Activated CD4-positive, alpha-beta T cell treated with anti-CD3 and anti-CD28 coated beads, Interleukin-2, amount 10 ng/mL, durations not matched to agents 7 days and 5 days (primary cell): ENCODE measurements around the gene SLC10A1. TPM values are rescaled to one million over a fixed set of nuclear protein-coding genes. Genes with fewer than 3 reads are reported as not detected.

Experiments used
- CTCF ChIA-PET: fragments of 350-600 bp; sonication (Branson Sonifier 250); formaldehyde crosslinking; loops from one replicate; lab custom pipeline; 2021; ENCODE audit warnings: antibody characterized with exemption; lab: Charles Lee
- POLR2A ChIA-PET: fragments of 350-600 bp; sonication (Branson Sonifier 250); formaldehyde crosslinking; loops from one replicate; lab custom pipeline; 2021; ENCODE audit warnings: antibody characterized with exemption; lab: Charles Lee
- DNase-seq: peaks from one replicate; pipeline ENCODE4 v3.0.0-alpha.2; 2020
- H3K27ac Mint-ChIP-seq: one replicate; pipeline ENCODE4 v1.8.0; 2021; ENCODE audit warnings: mild to moderate bottlenecking, moderate library complexity, mixed read lengths
- H3K27me3 Mint-ChIP-seq: one replicate; pipeline ENCODE4 v1.8.0; 2021; ENCODE audit warnings: mixed read lengths
- H3K36me3 Mint-ChIP-seq: one replicate; pipeline ENCODE4 v1.8.0; 2021; ENCODE audit warnings: low read depth, mixed read lengths
- H3K4me1 Mint-ChIP-seq: one replicate; pipeline ENCODE4 v1.8.0; 2021; ENCODE audit warnings: mixed read lengths
- H3K4me3 Mint-ChIP-seq: one replicate; pipeline ENCODE4 v1.8.0; 2021; ENCODE audit warnings: mild to moderate bottlenecking, moderate library complexity, mixed read lengths
- H3K9me3 Mint-ChIP-seq: one replicate; pipeline ENCODE4 v1.8.0; 2021; ENCODE audit warnings: mixed read lengths
- total RNA-seq, 2 experiments: library from RNA; stranded (reverse); gene quantifications; one replicate each; pipeline ENCODE4 v1.2.3, GENCODE V29; 2021

Gene SLC10A1
- total RNA-seq, 2 experiments from 2014 or later = not detected

DNA sequence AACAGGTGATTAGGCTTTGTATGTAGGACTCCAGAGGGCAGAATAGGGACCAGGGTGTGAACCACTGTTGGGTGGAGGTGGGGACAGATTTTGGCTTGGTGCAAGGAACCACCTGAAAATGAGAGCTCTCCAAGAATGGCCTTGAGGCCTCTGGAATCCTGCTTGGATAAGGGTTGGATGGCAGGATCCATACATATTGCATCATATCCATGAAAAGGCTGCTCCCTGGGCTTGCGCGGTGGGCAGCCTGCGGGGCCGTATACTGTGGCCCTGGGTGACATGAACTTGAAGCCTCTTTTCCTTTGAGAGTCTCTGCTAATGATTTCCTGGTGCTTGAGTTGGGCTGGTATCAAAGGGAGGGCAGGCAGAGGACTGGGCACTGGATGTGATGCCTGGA, 1.3 kb upstream of the SLC10A1 start:
- Mint-ChIP-seq H3K27me3 (peaks cover 5% of the 10 kb centered on the region), H3K4me1 (no peaks in the 10 kb centered on the region), H3K36me3 (no peaks in the 10 kb centered on the region), H3K9me3 (peaks cover 4% of the 10 kb centered on the region), H3K27ac (no peak overlapping the region), H3K4me3 (no peak overlapping the region)
- no peak for DNase-seq
- CTCF ChIA-PET = interaction anchor here (0.9 kb wide), 1 partner anchor 15 kb away, joined by 3 read pairs; no protein-coding TSS in a partner anchor
- POLR2A ChIA-PET = no interaction called here

- H3K27ac Mint-ChIP-seq = no peak overlapping the region
- no peaks in the 10 kb centered on the region for H3K36me3 Mint-ChIP-seq
- DNase-seq = no peak
- POLR2A ChIA-PET = interaction anchor here (0.6 kb wide), 1 partner anchor 10 kb away, joined by 4 read pairs; no protein-coding TSS in a partner anchor
- H3K4me3 Mint-ChIP-seq = no peak overlapping the region
- CTCF ChIA-PET = interaction anchor here (0.9 kb wide), 1 partner anchor 15 kb away, joined by 3 read pairs; no protein-coding TSS in a partner anchor
- H3K9me3 Mint-ChIP-seq = peaks cover 4% of the 10 kb centered on the region
- no peaks in the 10 kb centered on the region for H3K4me1 Mint-ChIP-seq
- peaks cover 5% of the 10 kb centered on the region for H3K27me3 Mint-ChIP-seq
Observed at GRCh38 chr14:69797573-69798338, 715 bp upstream of the SLC10A1 start.

DNA sequence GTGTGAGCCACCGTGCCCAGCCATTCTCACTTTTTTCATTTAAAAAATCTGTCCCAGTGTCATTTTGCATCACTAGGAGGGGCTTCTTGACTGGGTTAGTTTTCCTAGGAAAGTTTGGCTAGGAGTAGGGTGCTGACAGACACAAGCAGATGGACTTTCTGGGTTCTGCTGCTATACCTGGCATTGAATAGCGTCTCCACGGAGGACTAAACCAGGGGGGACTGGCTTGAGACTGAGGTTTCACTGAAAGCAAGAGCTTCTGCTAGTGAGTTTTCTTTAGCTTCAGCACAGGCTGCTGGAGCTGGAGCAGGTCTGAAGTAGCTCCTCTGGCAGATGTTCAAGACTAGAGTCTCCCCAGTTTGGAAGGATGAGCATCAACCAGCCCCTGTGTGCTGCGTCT, 1.4 kb downstream of the SLC10A1 start:
- POLR2A ChIA-PET = no interaction called here
- no peaks in the 10 kb centered on the region for H3K4me1 Mint-ChIP-seq
- no peak overlapping the region for H3K27ac Mint-ChIP-seq
- no peaks in the 10 kb centered on the region for H3K36me3 Mint-ChIP-seq
- CTCF ChIA-PET = no interaction called here
- DNase-seq = no peak
- H3K27me3 Mint-ChIP-seq = peaks cover 2% of the 10 kb centered on the region
- no peak overlapping the region for H3K4me3 Mint-ChIP-seq
- H3K9me3 Mint-ChIP-seq = peaks cover under 1% of the 10 kb centered on the region

GRCh38 chr14:69794791-69795190, 2.2 kb downstream of the SLC10A1 start:
- ChIA-PET POLR2A (no interaction called here), CTCF (no interaction called here)
- H3K9me3 Mint-ChIP-seq = no peaks in the 10 kb centered on the region
- no peak overlapping the region for H3K27ac Mint-ChIP-seq
- no peak overlapping the region for H3K4me3 Mint-ChIP-seq
- H3K4me1 Mint-ChIP-seq = no peaks in the 10 kb centered on the region
- DNase-seq = no peak
- H3K27me3 Mint-ChIP-seq = no peaks in the 10 kb centered on the region
- H3K36me3 Mint-ChIP-seq = no peaks in the 10 kb centered on the region

GRCh38 chr14:69792887-69793421, 4.1 kb downstream of the SLC10A1 start:
- no peak for DNase-seq
- Mint-ChIP-seq H3K4me1 (no peaks in the 10 kb centered on the region), H3K4me3 (no peak overlapping the region), H3K36me3 (no peaks in the 10 kb centered on the region), H3K27me3 (no peaks in the 10 kb centered on the region), H3K27ac (no peak overlapping the region), H3K9me3 (no peaks in the 10 kb centered on the region)
- ChIA-PET POLR2A (no interaction called here), CTCF (no interaction called here)

- Mint-ChIP-seq H3K27me3 (no peaks in the 10 kb centered on the region), H3K4me1 (no peaks in the 10 kb centered on the region), H3K9me3 (no peaks in the 10 kb centered on the region), H3K27ac (no peak overlapping the region), H3K36me3 (peaks cover 2% of the 10 kb centered on the region), H3K4me3 (no peak overlapping the region)
- ChIA-PET CTCF (no interaction called here), POLR2A (no interaction called here)
- DNase-seq = no peak
Observed at GRCh38 chr14:69789118-69789640, 7.9 kb downstream of the SLC10A1 start.

- Mint-ChIP-seq H3K36me3 (peaks cover 2% of the 10 kb centered on the region), H3K4me1 (no peaks in the 10 kb centered on the region), H3K4me3 (no peak overlapping the region), H3K9me3 (no peaks in the 10 kb centered on the region), H3K27ac (no peak overlapping the region), H3K27me3 (no peaks in the 10 kb centered on the region)
- CTCF ChIA-PET = interaction anchor here (1.4 kb wide), 1 partner anchor 10 kb away, joined by 3 read pairs; no protein-coding TSS in a partner anchor
- no peak for DNase-seq
- POLR2A ChIA-PET = no interaction called here
Observed at GRCh38 chr14:69786603-69787002, 10.4 kb downstream of the SLC10A1 start.

DNA sequence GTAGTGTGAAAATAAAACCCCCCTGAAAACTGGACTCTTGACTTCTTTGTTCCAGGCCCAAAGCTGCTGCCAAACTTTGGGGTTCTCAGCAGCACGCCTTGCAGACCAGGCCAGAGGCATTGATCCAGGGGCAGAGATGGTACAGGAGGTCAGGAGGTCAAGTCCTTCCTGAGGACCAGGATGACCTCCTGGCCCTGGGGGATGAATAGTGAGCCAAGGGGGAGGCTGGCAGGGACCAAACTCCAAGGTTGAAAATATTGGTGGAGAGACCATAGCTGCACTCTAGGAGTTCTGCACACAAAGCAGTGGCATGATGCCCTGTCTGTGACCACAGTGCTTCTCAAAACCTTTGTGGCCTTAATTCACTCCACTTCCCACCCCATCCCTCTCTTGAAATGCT, 12.1 kb downstream of the SLC10A1 start:
- ChIA-PET POLR2A (no interaction called here), CTCF (interaction anchor here (0.8 to 1.3 kb wide), 2 partner anchors 9 to 11 kb away, joined by 3 read pairs; no protein-coding TSS in a partner anchor)
- H3K9me3 Mint-ChIP-seq = no peaks in the 10 kb centered on the region
- H3K36me3 Mint-ChIP-seq = peaks cover 12% of the 10 kb centered on the region
- DNase-seq = no peak
- H3K4me1 Mint-ChIP-seq = no peaks in the 10 kb centered on the region
- H3K27me3 Mint-ChIP-seq = no peaks in the 10 kb centered on the region
- H3K27ac Mint-ChIP-seq = no peak overlapping the region
- H3K4me3 Mint-ChIP-seq = no peak overlapping the region

GRCh38 chr14:69780952-69781351, 16.1 kb downstream of the SLC10A1 start:
- peaks cover 45% of the 10 kb centered on the region for H3K36me3 Mint-ChIP-seq
- DNase-seq = no peak
- ChIA-PET POLR2A (no interaction called here), CTCF (no interaction called here)
- no peaks in the 10 kb centered on the region for H3K9me3 Mint-ChIP-seq
- no peaks in the 10 kb centered on the region for H3K27me3 Mint-ChIP-seq
- no peak overlapping the region for H3K27ac Mint-ChIP-seq
- H3K4me1 Mint-ChIP-seq = peaks cover 24% of the 10 kb centered on the region
- no peak overlapping the region for H3K4me3 Mint-ChIP-seq

- CTCF ChIA-PET = interaction anchor here (0.6 kb wide), 1 partner anchor 1546 kb away, joined by 3 read pairs; no protein-coding TSS in a partner anchor
- POLR2A ChIA-PET = no interaction called here
- no peaks in the 10 kb centered on the region for H3K9me3 Mint-ChIP-seq
- H3K4me1 Mint-ChIP-seq = peaks cover 29% of the 10 kb centered on the region
- H3K4me3 Mint-ChIP-seq = no peak overlapping the region
- H3K27ac Mint-ChIP-seq = no peak overlapping the region
- peaks cover 51% of the 10 kb centered on the region for H3K36me3 Mint-ChIP-seq
- DNase-seq = no peak
- no peaks in the 10 kb centered on the region for H3K27me3 Mint-ChIP-seq
Observed at GRCh38 chr14:69780092-69780491, 16.9 kb downstream of the SLC10A1 start.

- POLR2A ChIA-PET = no interaction called here
- Mint-ChIP-seq H3K4me1 (peaks cover 36% of the 10 kb centered on the region), H3K9me3 (no peaks in the 10 kb centered on the region), H3K27me3 (no peaks in the 10 kb centered on the region), H3K4me3 (no peak overlapping the region), H3K36me3 (peaks cover 61% of the 10 kb centered on the region), H3K27ac (no peak overlapping the region)
- no peak for DNase-seq
- CTCF ChIA-PET = no interaction called here
Observed at GRCh38 chr14:69779088-69779487, 18.0 kb downstream of the SLC10A1 start.

DNA sequence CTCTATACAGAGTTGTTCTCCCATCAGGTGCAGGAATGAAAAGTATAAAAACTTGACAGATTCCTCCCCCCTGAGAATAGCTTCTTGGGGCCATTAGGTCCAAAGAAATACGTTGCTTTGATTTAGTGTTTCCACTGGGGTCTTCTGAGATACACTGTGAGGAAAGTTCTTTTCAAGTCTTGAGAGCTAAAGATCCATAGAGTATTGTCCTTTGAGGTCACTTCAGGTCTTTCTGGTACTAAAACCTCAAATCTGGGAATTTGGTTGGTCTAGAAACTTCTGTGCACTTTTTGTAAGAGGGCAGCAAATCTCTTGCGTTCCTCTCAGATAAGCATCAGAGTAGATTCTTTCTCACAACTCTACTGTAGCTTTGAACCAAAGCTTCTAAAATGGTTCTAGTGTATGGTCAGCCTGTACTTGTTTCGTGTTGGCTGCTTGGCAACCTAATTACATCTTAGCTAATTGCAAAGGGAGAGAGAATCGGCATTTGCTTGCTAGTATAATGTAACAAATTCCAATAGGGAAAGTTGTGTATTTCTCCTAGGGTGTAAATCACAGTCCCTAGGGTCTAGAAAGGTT, 20.1 kb downstream of the SLC10A1 start:
- no peaks in the 10 kb centered on the region for H3K9me3 Mint-ChIP-seq
- POLR2A ChIA-PET = no interaction called here
- CTCF ChIA-PET = interaction anchor here (1.4 kb wide), 1 partner anchor 10 kb away, joined by 3 read pairs; no protein-coding TSS in a partner anchor
- no peaks in the 10 kb centered on the region for H3K27me3 Mint-ChIP-seq
- H3K36me3 Mint-ChIP-seq = peaks cover 82% of the 10 kb centered on the region
- no peak overlapping the region for H3K27ac Mint-ChIP-seq
- no peak overlapping the region for H3K4me3 Mint-ChIP-seq
- peaks cover 49% of the 10 kb centered on the region for H3K4me1 Mint-ChIP-seq
- DNase-seq = no peak

GRCh38 chr14:69775012-69775411, 22.0 kb downstream of the SLC10A1 start:
- Mint-ChIP-seq H3K27ac (no peak overlapping the region), H3K4me3 (no peak overlapping the region), H3K36me3 (peaks cover 89% of the 10 kb centered on the region), H3K9me3 (no peaks in the 10 kb centered on the region), H3K4me1 (peaks cover 62% of the 10 kb centered on the region), H3K27me3 (no peaks in the 10 kb centered on the region)
- CTCF ChIA-PET = no interaction called here
- POLR2A ChIA-PET = no interaction called here
- DNase-seq = no peak
